GM18517 (cell line): ENCODE results near the gene DRAM2.
"Not testable (repeated sequence)": the region's sequence is repeated elsewhere in the genome, so short reads cannot be mapped to it uniquely, and the experiment has no call there.

Experiments used
- ATAC-seq: cut with Tn5 transposase; IDR thresholded peaks from one replicate; pipeline ENCODE4 v1.9.1; 2021; ENCODE audit warnings: mild to moderate bottlenecking, moderate library complexity; ENCODE audit not compliant: unreplicated experiment

The DRAM2 gene

DNA sequence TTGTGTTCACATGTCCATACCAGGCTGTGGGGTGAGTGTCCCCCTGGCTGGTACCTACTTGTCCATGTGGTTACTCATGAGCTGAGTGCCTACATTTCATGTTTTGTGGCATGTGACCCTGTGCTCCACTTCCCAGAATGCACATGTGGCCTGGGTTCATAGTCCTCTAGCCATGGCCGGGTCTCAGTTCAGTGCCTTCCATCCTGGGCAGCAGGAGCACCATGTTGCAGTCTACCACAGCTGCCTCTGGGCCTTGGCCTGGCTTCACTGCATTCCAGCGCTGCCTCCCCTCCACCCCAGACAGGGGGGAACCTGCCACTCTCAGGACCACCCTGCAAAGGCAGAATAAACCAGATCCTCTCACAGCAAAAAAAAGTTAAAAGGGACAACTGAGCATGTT is 5.6 kb upstream of the DRAM2 start:
- no peak for ATAC-seq

DNA sequence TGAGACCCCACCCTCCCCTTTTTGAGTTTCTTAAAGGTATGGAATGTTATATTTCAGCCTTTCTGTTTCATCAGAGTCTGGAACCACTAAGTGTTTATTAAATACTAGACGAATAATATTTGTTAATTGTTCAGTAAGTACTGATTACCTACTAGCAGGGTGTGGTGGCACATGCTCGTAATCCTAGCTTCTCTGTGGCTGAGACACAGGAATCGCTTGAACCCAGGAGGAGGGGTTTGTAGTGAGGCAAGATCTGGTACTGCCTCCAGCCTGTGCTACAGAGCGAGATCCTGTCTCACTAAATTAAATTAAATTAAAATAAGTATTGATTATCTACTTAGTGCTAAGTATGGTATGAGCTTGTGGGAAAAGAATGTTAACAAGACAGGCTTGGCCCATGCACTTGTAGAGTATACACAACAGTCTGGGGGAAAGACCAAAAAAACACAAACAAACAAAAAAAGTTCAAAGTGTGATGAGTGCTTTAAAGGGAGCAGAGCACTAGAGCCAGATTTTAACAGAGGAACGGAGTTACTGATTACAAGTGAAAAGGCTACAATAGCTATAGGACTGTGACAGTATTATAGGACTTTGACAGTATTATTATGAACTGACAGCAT is 2.6 kb upstream of the DRAM2 start:
- ATAC-seq, result no peak

DNA sequence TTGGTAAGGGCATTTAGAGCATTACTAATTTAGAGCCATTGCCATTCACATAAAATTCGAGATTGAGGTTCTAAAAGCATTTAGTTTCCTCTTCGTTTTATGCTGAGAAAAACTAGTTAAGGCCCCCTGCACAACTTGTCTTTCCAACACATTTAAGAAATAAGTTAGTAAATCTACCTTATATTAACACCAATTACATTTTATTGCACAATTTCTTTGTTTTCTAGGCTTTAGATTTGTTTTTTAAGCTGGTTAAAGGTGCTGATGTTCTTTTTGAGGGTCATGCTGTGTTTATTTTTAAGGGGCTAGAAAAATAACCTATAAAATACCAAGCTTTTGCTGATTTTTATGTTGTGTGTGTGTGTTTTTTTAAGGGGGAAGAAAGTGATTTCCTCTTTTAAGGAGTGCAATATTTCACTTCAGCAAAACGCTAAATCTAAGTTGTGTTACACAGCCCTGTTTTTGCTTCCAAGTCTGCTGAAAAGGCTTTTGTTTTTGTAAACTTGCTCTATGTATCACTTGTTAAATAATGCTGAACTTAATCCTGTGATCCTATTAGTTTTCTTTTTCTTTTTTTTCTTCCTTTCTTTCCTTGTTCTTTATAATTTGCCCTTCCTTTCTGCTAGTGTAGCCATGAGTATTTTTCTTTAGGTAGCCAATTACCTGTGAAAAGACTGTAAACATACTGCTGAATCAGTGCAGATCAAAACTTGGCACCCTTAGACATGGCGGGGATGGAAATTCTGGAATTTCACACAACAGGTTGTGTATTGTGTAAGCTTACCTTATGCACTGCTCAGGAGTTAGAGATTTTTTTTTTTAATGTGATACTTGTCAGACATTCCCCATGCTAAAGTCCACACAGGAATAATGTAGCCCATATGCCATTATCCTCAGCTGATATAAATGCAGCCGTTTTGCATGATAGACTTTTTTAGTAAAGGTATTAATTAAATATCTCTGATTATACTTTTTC is 1.6 kb upstream of the DRAM2 start:
- no peak for ATAC-seq

DNA sequence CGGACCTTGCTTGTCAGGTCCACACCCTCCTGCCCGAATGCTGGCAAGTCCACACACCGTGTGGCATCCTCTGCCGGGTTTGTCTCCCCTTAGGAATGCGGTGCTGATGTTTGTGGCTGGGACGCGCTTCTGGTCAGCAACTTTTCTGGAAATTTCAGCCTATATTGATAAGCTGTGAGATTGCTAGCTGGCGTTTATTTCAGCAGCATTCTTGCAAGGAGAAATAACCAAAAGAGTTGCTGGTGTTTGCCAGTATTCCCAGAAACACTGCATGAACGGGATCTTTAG is 731 bp upstream of the DRAM2 start:
- ATAC-seq, result no peak

DNA sequence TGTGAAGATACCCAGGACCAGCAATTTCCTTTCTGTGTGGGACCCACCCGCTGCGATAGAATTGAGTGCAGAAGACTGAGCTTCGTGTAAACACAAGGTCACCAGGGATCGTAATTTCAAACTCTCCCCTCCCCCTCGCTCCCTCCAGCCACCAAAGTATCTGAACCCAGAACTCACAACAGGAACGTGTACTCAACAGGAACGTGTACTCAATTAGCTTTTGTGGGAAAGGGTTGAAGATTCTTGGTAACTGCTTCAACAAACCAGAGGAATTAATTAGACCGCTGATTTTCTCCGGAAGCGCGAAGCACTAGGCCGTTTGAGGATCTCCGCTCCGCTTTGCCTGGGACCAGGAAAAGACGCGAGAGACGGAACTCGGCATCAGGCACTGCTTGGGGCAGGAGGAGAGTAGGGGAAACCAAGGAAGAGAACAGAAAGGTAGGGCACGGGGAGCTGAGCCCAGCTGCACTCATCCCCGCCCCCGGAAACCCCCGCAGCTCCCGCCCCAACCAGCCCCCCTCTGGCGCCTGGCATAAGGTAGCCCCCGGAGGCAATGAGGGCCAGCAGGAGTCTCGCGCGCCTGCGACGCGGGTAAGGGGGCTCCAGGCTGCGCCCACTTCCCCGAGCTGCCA is 453 bp downstream of the DRAM2 start:
- ATAC-seq, result peak; percentile 42

DNA sequence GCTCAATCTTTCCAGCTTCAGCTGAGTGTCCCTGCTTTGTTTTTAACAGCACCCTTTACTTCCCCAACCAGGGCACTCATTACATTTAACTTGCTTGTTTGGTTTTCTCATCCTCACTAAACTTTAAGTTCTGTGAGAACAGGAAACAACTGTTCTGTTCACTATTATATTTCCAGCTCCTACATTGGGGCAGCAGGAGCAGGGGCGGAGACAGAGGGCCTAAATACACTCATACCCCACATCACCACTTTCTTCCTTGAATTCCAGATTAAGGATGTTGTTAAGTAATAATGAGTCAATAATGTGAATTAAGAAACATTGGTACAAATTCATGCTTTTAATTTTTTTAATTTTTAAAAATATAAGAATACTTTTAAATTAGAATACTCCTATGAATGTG is 6.0 kb downstream of the DRAM2 start:
- ATAC-seq, result no peak

DNA sequence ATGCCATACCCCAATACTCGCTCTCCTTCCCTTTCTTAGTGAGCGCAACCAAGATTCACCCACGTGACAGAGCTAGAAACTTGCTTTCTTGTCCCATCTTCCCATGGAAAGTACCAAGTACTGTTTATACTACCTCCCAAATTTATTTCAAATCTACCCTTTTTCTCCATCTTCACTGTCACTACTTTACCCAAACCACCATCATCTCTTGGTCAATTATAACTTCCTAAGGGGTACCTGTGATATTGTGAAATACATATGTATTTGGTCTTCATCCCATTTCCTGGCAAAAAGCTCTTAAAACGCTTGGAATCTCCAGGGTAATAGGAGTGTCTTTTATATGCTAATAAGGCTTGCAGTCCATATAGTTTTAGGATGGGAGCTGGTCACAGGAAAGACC is 8.2 kb downstream of the DRAM2 start:
- no peak for ATAC-seq

DNA sequence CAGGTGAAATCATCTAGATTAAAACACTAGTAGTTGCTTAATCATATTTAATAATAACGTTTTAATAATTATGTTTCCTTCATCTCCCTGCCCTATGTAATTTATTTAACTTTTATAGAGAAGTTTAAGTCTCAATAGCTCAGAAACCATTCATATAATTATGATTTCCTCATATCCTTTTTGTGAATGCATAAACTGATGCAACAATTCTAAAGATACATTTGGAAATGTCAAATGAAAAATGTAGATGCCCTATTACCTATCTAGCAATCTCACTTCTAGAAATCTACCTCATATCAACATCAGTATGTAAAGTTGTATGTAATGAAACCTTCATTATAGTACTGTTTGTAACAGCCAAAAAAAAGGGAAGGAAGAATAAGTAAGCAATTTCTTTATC is 10.5 kb downstream of the DRAM2 start:
- no peak for ATAC-seq

DNA sequence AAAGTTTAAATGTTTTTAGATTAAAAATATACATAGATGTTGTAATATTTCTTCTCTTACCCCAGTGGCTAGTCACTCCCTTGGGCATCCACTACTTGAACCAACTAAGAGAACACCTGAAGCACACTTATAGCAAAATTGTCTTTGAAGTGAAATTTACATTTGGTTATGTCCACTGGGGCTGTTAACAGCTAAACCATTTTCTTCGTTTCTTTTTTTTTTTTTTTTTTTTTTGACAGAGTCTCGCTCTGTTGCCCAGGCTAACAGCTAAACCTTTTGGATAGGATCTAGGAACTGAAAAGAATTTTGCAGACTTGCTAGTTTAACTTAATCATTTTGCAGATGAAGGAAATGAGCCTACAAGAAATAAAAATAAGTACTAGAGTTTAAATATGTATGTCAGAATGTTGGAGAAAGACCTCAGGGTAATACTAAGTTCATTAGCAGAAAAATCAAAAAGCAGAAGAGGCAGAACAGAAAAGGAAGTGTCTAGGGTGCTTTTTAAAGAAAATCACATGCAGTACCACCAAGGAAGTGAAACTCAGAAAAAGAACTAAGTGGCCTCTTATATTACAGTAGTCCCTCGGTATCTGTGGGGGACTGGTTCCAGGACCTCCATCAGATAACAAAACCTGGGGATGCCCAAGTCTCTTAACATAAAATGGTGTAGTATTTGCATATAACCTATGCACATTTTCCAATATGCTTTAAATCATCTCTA is 11.8 kb downstream of the DRAM2 start:
- peak; percentile 76 for ATAC-seq

DNA sequence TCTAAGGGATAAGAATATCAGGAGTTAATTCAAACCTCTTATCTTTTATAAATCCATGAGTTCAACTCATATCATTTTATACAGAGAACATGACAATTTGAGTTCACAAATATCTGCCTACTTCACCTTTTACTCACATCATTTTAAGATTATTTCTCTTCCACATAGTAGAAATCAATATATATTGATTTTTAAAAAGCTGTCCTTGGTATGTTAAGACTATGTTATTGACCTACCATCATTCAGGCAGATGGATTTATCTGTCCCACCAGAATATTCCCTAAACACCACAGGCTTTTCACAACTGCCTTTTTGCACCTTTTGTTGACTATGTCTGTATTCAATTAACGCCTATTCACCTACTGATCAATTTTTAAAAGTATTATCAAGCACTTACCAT is 13.5 kb downstream of the DRAM2 start:
- no peak for ATAC-seq

DNA sequence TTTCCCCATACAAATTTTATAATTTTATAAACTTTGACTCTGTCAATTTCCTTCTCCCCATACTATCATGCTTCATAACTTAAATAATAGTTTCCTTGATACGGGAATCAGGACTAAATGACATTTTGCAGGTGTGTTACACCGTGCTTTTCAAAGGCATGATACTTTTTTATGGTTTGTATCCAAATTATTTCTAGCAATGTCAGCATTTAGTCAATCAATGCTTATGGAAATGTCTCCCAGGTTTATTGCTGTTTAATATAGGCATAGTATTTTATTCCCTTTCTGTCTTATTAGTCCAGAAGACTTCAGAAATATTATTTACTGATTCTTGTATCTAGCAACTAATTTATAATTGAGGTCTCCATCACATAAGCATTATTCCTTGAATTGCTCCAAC is 23.4 kb downstream of the DRAM2 start:
- no peak for ATAC-seq

DNA sequence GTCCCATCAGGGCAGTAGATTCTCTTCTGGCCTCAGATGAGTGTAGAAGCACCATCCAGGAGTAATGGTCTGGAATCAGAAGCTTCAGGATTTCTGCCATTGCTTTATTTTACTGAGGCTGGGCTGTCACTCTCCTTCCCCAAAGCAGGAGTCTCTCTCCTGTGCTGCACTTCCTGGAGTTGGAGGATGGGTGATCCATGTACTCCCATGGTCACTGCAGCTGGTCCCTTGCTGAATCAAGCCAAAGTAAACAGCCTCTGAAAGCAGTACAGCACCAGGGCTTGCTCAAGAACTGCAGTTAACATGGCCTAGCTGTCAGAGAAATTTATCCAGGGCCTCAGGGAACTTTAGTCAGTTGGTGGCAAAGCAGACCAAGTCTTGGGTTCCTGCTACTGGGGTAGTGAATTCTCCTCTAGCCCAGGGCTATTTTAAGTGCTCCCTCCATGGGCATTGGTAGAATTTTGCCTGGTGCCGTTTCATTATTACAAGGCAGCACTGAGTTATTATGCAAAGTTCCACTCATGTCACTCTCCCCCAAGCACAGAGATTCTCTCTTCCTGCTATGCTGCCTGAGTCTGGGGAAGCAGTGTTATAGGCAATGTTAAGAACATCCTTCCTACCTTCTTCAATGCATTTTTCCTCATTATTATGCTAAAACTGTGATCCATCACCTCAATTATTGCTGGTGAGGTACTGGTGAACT is 29.5 kb downstream of the DRAM2 start:
- ATAC-seq, result no peak

DNA sequence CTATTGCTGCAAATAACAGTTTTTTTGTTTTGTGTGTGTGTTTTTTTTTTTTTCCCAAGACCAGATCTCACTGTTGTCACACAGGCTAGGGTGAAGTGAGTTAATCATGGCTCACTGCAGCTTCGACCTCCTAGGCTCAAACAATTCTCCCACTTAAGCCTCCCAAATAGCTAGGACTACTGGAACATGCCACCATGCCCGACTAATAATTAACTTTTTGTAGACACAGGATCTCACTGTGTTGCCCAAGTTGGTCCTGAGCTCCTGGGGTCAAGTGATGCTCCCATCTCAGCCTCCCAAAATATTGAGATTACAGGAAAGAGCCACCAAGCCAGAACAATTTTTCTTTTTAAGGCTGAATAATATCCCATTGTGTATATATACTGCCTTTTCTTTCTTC is 34.9 kb downstream of the DRAM2 start:
- no peak for ATAC-seq

DNA sequence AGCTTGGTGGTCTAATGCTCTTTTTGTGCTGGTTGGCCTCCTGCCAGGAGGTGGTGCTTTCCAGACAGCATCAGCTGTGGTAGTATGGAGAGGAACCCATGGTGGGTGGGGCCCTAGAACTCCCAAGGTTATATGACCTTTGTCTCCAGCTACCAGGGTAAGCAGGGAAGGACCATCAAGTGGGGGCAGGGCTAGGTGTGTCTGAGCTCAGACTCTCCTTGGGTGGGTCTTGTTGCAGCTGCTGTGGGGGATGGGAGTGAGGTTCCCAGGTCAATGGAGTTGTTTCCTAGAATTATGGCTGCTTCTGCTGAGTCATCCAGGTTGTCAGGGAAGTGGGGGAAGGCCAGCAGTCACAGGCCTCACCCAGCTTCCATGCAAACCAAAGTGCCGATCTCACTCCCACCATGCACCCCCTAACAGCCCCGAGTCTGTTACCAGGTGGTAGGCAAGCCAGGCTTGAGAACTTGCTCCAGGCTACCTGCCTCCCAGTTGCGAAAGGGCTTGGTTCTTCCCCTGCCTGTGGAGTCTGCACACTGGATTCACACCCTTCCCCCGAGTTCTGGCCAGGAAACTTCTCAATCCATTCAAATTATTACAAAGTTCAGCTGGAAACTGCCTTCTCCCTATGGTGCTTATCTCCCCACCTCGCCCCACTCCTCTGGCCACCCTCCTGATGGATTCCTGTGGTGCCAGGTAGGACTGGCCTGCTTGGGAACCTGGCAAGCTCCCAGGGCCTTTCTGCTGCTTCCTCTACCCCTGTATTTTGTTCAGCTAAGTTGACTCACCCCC is 37.8 kb downstream of the DRAM2 start:
- ATAC-seq, result no peak

DNA sequence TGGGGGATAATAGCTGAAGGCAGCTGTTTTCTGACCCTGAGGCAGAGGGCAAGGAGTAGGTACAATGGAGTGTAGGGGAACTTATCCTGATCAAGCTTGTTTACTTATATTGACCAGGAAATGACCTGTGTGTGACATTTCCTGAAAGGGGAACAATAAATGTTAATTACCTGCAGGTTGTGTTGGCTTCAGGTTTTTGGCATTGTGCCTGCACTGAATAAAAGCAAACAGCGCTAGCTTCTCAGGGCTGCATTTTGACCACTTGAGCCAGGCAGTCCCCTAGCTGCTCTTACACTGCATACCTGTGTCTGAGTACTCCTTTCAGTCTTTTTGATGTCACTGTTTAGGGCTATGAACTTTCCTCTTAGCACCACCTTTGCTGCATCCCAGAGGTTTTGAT is 40.6 kb downstream of the DRAM2 start:
- ATAC-seq, result no peak

DNA sequence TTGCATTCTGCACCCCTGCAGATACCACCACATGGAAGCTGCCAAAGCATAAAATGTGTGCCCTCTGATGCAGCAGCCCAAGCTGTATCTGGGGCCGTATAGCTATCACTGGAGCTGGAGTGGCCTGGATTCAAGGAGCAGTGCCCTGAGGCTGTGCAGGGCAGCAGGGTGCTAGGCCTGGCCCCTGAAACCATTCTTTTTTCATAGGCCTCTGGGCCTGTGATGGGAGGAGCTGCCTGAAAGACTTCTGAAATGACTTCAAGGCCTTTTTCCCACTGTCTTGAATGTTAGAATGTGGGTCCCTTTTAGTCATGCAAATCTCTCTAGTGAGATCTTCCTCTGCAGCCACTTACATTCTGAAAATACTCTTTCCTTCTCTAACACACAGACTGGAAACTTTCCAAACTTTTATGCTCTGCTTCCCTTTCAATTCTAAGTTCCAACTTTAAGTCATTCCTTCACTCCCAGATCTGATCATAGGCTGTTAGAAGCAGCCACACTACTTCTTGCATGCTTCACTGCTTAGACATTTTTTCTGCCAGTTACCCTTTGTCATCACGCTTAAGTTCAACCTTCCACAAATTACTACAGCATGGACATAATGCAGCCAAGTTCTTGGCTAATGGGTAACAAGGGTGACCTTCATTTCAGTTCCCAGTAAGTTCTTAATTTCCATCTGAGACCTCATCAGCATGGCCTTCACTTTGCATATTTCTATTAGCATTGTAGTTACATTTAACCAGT is 42.4 kb downstream of the DRAM2 start:
- no peak for ATAC-seq

DNA sequence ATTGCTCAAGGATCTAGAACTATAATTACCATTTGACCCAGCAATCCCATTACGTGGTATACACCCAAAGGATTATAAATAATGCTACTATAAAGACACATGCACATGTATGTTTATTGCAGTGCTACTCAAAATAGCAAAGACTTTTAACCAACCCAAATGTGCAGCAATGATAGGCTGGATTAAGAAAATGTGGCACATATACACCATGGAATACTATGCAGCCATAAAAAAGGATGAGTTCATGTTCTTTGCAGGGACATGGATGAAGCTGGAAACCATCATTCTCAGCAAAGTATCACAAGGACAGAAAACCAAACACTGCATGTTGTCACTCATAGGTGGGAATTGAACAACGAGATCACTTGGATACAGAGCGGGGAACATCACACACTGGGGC is 44.5 kb downstream of the DRAM2 start:
- ATAC-seq, result not testable (repeated sequence)

DNA sequence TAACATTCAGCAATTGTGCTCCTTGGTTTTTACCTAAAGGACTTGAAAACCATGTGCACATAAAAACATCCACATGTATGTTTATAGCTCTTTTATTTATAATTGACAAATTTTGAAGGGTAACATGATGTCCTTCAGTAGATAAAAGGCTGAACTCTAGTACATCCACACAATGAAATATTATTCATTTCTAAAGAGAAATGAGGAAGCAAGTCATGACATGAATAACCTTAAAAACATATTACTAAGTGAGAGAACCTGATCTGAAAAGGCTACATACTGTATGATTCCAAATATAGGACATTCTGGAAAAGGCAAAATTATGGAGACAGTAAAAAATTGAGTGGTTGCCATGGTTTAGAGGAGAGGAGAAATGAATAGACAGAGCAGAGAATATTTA is 50.3 kb downstream of the DRAM2 start:
- ATAC-seq, result no peak

DNA sequence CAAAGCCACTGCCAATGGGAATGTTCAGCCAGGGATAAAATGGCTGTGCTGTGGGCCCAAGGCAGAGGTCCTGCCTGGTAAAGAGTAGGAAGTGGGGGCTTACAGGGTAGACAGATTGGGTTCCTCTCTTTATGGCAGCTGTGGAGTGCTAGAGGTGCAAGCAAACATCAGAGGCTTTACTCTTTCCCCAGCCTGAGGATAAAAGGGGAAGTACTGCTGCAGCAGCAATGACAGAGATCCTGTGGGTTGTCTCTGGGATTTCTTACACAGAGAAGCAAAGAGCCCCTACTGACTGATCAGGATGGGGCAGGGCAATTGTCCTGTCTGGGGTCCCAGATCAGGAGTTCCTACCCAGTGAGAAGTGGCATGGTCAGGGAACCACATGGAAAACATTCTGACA is 54.2 kb downstream of the DRAM2 start:
- ATAC-seq, result no peak
